WERI-Rb-1 (cell line): Measurements from ENCODE around the gene ERGIC3.

Source experiments
- DNase-seq: peaks from one replicate; pipeline ENCODE4 v3.0.0-alpha.2; 2020
- H3K27ac ChIP-seq: fragments of 250-450 bp; sonication (Bioruptor Pico); 2 replicates; pipeline ENCODE4 v1.5.1; 2020; ENCODE audit warnings: mild to moderate bottlenecking, moderate library complexity
- H3K27me3 ChIP-seq: fragments of 250-450 bp; sonication (Bioruptor Pico); 2 replicates; pipeline ENCODE4 v1.5.1; 2021; ENCODE audit warnings: mild to moderate bottlenecking, low read depth, moderate library complexity; ENCODE audit not compliant: insufficient read depth, severe bottlenecking
- H3K36me3 ChIP-seq: fragments of 250-450 bp; sonication (Bioruptor Pico); 2 replicates; pipeline ENCODE4 v1.5.1; 2020; ENCODE audit warnings: mild to moderate bottlenecking, moderate library complexity
- H3K4me3 ChIP-seq: 2 replicates; pipeline ENCODE4 v1.5.1; 2011; ENCODE audit warnings: low read depth, mild to moderate bottlenecking, control low read depth, low read length
- H3K9me3 ChIP-seq: fragments of 250-450 bp; sonication (Bioruptor Pico); 2 replicates; pipeline ENCODE4 v1.5.1; 2021; ENCODE audit warnings: mild to moderate bottlenecking, moderate library complexity; ENCODE audit not compliant: severe bottlenecking
- TF ChIP-seq, protein P1 (sequence below): IDR thresholded peaks from 2 replicates; pipeline ENCODE4 v1.5.1; 2011; ENCODE audit warnings: low read depth, mild to moderate bottlenecking, control low read depth, inconsistent platforms, low read length

ERGIC3 gene

DNA sequence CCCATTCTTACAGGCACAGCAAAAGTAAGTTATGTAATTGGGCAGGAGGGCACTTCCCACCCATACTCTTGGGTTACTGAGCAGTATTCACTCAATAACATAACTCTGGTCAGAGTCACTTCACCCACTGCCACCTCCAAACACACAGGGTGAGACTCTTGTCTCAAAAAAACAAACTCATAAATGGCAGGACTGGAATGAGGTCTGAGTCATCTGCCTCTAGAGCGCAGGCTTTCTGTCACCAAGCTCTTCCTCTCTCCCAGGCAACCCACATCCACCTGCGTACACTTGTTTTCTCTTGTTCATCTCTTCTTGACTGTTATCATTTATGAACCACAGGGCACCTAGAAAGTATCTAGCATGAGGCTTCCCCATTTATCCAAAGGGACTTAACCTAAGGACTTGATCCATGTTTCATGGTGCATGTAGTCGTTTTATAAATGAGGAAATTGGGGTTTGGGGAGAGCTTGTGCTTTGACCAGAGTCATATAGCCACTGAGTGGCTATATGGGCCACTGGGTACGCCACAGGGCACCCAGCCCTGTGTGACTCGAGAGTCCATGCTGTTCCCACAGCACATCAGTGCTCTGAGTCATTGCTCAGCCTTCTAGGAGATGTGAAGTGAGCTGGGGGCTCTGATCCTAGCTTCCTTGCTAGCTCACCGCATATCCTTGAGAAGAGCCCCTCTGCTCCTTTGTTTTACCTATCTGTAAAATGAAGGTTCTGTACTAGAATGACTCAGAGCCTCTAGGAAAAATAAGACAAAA is 34.8 kb upstream of the ERGIC3 start:
- Histone ChIP-seq H3K36me3 (peaks cover 71% of the 10 kb centered on the region), H3K9me3 (no peaks in the 10 kb centered on the region), H3K4me3 (no peak overlapping the region), H3K27ac (no peak overlapping the region), H3K27me3 (no peaks in the 10 kb centered on the region)
- no peak for DNase-seq
- TF ChIP-seq, protein P1, sequence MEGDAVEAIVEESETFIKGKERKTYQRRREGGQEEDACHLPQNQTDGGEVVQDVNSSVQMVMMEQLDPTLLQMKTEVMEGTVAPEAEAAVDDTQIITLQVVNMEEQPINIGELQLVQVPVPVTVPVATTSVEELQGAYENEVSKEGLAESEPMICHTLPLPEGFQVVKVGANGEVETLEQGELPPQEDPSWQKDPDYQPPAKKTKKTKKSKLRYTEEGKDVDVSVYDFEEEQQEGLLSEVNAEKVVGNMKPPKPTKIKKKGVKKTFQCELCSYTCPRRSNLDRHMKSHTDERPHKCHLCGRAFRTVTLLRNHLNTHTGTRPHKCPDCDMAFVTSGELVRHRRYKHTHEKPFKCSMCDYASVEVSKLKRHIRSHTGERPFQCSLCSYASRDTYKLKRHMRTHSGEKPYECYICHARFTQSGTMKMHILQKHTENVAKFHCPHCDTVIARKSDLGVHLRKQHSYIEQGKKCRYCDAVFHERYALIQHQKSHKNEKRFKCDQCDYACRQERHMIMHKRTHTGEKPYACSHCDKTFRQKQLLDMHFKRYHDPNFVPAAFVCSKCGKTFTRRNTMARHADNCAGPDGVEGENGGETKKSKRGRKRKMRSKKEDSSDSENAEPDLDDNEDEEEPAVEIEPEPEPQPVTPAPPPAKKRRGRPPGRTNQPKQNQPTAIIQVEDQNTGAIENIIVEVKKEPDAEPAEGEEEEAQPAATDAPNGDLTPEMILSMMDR: no peak

DNA sequence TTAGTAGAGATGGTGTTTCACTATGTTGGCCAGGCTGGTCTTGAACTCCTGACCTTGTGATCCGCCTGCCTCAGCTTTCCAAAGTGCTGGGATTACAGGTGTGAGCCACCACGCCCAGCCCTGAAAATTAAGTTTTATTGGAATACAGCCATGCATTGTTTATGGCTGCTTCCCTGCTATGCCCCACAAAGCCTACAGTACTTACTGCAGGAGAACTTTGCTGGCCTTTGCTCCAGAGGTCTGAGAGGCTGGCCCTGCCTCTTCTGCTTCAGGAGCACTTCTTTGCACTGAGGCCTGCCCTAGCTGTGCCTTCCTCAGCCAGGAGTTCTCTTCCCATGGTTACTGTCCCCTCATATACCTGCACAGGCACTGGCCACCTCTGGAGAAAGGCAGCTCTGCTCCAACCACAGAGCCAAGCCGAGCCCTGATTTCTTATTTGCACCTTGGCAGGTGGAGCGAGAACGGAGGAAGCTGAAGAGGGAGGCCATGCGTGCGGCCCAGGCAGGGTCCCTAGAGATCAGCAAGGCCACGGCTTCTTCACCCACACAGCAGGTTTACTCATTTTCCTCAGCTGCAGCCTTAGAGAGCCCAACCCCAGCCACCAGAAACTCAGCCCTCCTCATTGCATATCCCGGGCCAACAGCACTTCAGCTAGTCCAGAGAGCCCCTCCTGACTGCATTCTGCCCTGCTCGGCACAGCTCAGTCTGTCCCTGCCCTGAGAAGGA is 33.2 kb upstream of the ERGIC3 start:
- Histone ChIP-seq H3K36me3 (peaks cover 60% of the 10 kb centered on the region), H3K27me3 (no peaks in the 10 kb centered on the region), H3K27ac (no peak overlapping the region), H3K9me3 (no peaks in the 10 kb centered on the region), H3K4me3 (no peak overlapping the region)
- no peak for DNase-seq
- TF ChIP-seq, protein P1: no peak

DNA sequence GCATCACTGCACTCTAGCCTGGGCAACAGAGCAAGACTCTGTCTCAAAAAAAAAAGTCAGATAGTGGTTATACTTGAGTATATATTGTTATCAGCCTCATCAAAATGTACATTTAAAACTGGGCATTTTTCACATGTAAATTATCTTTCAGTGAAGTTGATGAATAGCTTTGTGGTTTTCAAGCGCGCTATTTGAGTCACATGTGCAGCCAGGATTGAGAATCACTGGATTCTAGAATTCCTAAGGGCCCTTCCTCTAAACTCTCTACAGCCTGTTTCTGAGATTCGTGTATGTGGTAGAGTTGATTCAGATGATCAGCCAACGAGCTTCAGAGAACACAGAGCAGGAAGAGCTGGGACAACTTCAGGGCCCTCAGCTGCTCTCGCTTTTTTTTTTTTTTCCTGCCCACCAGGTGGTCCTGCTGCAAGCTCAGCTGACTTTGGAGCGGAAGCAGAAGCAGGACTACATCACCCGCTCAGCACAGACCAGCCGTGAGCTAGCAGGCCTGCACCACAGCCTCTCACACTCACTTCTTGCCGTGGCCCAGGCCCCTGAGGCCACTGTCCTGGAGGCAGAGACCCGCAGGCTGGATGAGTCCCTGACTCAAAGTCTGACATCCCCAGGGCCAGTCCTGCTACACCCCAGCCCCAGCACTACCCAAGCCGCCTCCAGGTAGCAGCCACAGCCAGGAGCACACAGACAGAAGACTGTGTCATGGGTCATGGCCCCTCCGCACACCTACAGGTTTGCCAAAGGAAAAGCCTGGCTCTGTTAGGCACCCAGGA is 30.7 kb upstream of the ERGIC3 start:
- no peak for DNase-seq
- Histone ChIP-seq H3K27ac (no peak overlapping the region), H3K27me3 (no peaks in the 10 kb centered on the region), H3K9me3 (no peaks in the 10 kb centered on the region), H3K4me3 (no peak overlapping the region), H3K36me3 (peaks cover 39% of the 10 kb centered on the region)
- TF ChIP-seq, protein P1: no peak

DNA sequence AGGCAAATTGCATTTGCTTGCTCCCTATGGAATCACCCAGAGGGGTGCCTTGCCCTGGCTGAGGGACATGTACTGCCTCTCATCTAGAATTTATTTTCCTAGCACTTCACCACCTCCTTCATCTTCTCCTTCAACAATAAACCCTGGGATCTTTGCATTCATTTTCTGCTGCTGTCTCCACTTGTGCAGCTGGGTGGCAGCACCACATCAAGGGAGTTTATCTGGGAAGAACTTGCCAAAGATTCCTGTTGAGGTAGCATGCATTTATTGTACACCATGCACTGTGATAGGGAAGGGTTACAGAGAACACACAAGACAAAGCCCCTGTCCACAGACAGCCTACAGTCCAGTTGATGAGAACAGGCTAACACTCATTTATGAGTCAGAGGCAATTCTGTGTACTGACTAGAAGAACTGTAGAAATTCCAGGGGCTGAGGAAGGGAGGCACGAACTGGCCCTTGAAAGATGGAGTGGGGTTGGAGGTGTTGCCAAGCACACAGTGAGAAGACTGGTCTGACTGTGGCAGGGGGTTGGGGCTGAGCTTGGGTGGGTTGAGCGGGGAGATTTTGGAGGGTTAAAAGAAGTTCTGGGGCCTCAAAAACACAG is 30.0 kb upstream of the ERGIC3 start:
- TF ChIP-seq, protein P1: peak; percentile 62
- peak; percentile 37 for DNase-seq
- H3K36me3 ChIP-seq: peaks cover 34% of the 10 kb centered on the region
- H3K4me3 ChIP-seq: no peak overlapping the region
- no peaks in the 10 kb centered on the region for H3K27me3 ChIP-seq
- H3K9me3 ChIP-seq: no peaks in the 10 kb centered on the region
- no peak overlapping the region for H3K27ac ChIP-seq

DNA sequence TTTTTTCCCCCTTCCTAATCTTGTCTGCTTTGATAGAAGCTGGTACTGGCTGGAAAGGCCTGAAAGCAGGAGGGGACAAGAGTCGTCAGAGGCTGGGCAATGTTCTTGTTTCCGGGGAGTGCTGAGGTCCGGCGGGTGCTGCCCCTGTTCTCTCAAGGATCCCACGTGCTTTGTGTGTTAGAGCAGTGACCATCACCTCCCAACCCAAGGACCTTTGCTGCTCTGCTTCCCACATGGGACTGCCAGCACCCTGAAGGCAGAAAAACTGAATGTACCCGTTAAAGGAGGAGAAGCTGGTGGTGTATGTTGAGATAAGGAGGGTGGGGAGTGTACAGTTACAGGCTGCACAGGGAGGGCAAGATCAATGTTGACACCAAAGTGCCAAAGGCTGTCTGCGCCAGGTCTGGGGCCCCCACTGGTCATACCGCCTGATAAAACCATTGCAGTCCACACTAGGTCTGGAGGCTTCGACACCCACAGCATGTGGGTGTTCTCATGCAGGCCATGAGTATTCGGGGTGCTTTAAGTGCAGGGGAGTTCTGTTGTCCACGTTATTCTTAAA is 27.4 kb upstream of the ERGIC3 start:
- H3K4me3 ChIP-seq: no peak overlapping the region
- H3K36me3 ChIP-seq: peaks cover 27% of the 10 kb centered on the region
- H3K27ac ChIP-seq: no peak overlapping the region
- TF ChIP-seq, protein P1: no peak
- H3K9me3 ChIP-seq: no peaks in the 10 kb centered on the region
- H3K27me3 ChIP-seq: no peaks in the 10 kb centered on the region
- no peak for DNase-seq
